CD4-positive, alpha-beta T cell treated with Interleukin-10 for 1 hour (primary cell): ENCODE results near the gene PEX11B.
A peak's percentile ranks its signal among the peaks of the same experiment; 100 is the strongest.
"Not testable (repeated sequence)": the region's sequence is repeated elsewhere in the genome, so short reads cannot be mapped to it uniquely, and the experiment has no call there.

Experiments
- DNase-seq: peaks from one replicate; pipeline ENCODE4 v3.0.0-alpha.2; 2020

The PEX11B gene

DNA sequence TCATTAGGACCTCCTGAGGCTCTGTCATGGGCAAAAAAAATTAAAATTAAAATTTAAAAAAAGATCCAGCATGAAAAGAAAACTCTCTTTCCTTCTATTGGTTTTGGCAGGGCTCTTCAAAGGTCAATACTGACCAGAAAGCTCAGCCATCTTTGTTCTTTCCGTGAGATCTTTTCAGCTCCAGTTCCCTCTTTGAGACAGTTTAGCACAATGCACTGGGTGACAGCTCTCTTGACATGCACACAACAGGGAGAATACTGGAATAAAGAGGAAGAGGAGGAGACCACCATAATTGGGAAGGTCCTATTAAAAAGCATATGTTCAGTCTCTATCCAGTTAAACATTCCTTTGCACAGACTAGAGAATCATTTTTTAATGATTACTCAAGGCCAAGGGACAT is 33.0 kb upstream of the PEX11B start:
- DNase-seq, result no peak

DNA sequence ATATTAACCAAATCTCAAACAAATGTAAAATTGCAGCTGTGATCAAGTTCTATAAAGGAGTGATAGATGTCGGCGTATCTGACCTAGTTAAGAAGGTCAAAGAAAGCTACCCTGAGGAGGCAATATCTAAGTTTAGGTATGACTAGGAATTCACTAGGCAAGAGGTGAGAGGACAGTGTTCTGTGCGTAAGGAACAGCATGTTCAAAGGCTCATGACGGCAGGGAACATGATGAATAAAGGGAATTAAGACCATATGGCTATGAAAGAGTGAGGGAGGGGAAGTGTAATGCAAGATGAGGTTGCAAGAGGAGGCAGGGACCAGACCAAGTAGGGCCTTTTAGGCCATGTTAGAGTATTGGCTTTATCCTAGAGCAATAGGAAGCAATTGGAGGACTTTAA is 30.7 kb upstream of the PEX11B start:
- DNase-seq, result no peak

DNA sequence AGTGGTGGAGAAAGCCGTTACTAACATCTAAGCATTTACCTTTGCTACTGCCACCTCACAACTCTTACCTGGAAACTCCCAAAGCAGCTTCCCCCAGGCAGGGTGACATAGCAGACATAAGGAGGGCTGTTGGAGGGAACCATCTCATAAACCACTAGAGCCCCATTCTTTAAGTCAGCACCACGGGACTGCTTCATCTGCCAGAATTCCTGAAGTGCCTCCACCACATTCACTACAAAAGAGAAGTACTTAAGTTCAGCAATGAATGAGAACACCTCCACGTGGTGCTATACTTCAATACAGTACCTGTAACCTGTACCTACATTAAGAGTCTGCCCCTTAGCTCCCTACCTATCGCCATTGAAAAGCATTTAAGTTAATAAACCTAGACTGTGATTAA is 29.0 kb upstream of the PEX11B start:
- DNase-seq, result no peak

DNA sequence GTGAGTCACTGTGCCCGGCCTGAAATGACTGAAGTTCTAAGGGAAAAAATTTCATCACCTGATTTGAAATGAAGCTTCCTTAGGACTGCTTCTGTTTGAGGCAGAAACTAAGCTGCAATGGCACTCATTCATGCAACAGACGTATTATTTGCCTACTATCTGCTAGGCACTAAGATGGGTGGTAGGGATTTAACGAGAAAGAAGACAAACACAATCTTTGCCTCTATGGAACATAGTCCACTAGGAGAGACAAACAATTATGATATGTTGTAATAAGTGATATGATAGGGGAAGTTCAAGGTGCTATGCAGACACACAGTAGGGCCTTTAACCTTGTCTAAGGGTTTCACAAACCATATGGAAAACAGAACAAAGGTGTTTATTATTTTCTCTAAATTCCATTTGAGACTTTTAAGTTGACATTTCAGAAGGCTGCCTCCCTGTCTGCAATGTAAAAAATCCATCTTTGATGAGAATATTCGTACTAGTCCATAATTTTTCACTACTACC is 28.0 kb upstream of the PEX11B start:
- no peak for DNase-seq

DNA sequence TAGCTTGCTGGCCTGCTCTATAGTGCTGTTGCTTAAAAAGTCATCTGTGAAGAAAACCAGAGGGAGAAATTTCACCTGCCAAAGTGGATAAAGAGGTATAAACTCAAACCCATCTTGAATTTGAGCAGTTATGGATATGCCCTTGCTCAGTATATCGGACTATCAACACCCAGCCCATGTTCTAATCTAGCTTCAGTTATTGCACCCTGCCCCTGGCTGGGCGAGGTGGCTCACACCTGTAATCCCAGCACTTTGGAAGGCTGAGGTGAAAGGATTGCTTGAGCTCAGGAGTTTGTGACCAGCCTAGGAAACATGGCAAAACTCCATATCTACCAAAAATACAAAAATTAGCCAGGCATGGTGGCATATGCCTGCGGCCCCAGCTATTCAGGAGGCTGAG is 26.0 kb upstream of the PEX11B start:
- no peak for DNase-seq

DNA sequence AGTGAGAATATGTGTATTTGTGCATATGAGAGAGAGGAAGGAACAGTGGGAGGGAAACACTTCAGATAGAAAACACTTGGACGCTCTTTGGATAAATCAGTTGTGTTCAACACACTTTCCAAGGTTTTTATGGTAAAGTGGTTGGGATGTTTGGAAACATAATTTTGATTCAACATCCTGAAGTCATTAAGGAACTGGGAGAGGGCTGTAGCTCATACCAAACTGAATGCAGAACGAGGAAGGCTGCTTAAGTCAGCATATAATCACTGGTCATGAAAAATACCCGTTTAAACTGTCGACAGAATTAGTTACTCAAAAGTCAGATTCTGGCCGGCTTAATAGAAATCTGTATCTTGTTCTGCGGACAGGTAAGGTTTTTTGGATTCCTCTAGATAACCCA is 24.4 kb upstream of the PEX11B start:
- no peak for DNase-seq

DNA sequence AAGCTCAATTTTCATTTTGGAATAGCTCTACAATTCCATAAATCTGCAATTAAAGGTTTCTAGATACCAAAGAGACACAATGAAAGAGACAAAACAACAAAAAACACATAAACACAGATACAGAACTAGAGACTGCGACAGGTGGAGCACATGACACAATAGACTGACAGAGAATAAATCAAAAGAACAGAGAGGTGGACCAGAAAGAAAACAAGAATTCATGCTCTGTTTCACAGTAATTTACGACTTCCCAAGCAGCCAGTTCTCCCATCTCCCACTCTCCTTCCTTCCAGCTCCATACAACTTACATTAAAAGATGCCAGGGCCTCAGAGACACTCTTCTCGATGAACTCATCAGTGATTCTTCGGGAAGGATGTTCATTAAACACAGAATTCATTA is 23.9 kb upstream of the PEX11B start:
- DNase-seq, result no peak

DNA sequence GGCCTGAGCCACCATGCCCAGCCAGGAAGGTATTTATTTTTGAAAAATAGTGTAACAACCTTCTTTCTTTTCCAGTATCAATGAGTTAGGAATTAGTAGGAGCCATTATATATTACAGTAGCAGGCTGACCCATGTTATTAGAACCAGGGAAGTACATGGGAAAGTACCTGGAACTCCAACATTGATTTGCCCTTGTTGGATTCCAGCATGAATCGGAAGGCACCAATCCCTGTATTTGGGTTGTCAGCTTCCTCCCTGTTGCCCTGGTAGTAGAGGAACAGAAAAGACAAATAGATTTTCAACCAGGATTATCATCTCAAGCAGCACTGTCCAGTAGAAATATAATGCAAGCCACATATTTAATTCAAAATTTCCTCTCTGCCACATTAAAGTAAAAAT is 18.9 kb upstream of the PEX11B start:
- DNase-seq, result no peak

DNA sequence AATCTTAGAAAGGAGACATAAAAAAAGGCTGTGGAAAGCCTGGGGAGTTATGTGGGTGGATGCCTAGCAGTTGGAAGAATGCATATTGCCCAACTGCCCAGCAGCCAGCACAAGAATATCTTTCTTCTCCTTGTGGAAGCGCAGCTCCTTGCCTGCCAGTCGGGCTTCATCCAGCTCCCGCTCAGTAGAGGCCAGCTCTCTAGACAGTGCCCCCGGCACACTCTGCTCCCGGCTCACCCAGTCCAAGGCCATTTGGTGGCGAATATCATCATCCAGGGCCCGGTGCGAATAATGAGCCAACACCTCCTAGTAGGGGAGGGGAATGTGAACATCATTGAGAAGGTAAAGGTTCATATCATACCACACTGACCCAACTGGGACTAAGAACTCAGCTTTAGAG is 17.7 kb upstream of the PEX11B start:
- DNase-seq, result no peak

DNA sequence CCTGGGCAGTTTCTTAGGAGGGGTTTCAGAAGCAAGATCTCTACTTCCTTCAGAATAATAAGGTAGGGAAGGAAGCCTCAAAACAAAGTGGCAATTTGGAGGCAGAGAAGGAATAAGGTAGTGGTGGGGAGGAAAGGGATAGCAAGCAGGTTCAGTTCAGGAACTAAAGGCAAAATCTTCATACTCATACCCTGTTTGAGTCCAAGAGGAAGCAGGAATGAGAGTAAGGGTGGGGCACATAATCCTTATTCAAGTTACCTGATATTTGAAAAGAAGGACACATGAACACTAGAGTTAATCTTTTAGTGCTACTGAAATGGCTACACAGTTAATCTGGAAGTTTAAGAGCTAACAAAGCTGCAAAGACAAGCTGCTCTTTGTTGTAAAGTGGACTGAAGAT is 17.2 kb upstream of the PEX11B start:
- DNase-seq, result no peak

DNA sequence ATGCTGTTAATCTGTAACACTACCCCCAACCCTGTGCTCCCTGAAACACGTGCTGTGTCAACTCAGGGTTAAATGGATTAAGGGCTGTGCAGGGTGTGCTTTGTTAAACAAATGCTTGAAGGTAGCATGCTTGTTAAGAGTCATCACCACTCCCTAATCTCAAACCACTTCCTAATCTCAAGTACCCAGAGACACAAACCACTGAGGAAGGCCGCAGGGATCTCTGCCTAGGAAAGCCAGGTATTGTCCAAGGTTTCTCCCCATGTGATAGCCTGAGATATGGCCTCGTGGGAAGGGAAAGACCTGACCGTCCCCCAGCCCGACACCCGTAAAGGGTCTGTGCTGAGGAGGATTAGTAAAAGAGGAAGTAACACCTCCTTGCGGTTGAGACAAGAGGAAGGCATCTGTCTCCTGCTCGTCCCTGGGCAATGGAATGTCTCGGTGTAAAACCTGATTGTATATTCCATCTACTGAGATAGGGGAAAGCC is 14.0 kb upstream of the PEX11B start:
- peak; percentile 56 for DNase-seq

DNA sequence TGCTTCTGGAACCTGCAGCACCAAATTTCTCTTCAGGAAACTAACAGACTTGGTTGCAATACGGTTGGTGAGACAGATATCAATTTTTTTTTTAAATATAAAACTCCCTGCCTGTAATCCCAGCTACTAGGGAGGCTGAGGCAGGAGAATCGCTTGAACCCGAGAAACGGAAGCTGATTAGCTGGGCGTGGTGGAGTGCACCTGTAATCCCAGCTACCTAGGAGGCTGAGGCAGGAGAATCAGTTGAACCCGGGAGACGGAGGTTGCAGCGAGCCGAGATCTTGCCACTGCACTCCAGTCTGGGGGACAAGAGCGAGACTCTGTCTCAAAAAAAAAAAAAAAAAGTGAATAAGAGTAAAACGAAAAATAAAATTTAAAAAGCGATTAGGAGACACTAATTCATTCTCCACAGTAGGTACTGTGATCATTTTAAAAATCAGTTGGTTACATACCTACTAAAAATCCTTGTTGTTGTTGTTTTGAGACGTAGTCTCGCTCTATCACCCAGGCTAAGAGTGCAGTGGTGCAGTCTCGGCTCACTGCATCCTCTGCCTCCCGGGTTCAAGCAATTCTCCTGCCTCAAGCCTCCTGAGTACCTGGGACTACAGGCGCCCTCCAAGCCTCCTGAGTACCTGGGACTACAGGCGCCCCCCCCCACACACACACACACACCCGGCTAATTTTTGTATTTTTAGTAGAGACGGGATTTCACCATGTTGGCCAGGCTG is 9.6 kb upstream of the PEX11B start:
- peak; percentile 22 for DNase-seq

DNA sequence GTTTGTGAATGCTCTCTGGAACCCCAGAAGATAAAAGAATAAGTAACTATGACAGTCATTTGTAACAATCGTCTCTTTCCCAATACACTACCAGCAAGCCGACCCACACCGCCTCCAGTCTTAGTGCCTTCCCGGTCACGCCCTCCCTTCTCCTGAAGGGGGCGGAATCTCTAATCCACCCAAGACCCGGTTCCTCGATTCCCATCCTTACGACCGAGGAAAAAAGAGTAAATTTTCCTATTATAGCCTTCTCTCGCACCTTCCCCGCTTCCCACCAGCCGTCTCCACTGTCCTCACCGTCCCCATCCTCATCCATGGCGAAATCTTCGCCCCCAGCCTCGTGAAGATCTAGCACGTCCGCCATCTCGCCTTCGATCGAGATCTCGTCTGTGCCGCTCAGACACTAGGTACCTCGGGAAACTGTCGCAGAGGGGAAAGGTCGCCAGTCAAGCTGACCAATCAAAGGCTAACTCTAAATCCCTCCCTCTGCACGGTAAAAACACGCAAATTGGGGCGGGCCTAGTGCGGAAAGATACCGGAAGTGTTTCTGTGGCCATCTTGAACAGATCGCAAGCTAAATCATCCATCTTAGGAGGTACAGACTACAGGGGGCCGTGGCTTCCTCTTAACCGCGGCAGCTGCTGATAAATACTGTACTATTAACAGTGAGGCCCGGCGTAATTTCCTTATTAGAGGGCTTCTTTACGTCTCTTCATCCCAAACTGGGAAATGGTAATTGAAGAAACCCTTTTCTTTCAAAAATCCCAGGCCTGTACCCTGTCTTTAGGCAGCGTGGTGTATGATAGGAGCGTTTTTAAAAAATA is 8.8 kb upstream of the PEX11B start, which contains the start of gene RBM8A:
Gene RBM8A (minus strand): TSS at position 422 of the 824 bp plus-strand sequence. CDS start 58 bp downstream, at position 364.
- peak; percentile 98 for DNase-seq

DNA sequence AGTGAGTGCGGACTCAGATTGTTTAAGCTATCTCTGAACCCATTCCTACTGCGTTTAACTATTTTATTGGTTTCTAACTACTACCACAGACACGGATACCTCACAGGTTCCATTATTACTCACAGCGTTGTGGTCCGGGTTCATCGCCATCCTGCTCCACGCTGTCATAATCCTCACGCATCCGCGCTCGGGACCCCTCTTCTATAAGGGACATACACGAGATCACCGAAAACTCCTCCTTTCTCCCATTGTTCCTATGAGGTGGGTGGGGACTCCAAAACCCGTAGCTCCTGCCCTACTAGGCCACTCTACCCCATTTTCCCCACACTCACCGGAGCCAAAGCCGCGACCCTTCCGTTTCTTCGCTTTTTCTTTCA is 8.2 kb upstream of the PEX11B start:
- DNase-seq, result peak; percentile 15

DNA sequence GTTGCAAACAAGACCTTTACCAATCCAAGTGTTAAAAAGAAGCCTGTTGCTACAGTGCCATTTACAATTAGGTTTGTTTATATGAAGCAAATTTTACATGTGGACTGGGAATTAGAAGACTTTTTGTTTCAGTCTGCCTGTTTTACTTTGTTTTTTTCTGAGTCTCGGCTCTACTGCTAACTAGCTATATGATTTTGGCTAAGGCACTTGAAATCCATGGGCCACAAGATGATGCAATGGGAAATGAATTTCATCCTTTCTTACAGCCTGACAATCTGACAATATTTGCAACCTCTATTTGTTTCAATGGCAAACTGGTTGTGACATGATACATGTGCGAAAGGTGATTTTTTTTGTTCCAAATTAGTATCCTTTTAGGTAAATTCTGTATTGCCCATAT is 3.7 kb upstream of the PEX11B start:
- no peak for DNase-seq

DNA sequence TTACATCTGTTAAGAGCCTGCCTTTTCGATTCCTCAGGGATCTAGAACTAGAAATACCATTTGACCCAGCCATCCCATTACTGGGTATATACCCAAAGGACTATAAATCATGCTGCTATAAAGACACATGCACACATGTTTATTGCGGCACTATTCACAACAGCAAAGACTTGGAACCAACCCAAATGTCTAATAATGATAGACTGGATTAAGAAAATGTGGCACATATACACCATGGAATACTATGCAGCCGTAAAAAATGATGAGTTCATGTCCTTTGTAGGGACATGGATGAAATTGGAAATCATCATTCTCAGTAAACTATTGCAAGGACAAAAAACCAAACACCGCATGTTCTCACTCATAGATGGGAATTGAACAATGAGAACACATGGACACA is 1.8 kb upstream of the PEX11B start:
- DNase-seq, result not testable (repeated sequence)

DNA sequence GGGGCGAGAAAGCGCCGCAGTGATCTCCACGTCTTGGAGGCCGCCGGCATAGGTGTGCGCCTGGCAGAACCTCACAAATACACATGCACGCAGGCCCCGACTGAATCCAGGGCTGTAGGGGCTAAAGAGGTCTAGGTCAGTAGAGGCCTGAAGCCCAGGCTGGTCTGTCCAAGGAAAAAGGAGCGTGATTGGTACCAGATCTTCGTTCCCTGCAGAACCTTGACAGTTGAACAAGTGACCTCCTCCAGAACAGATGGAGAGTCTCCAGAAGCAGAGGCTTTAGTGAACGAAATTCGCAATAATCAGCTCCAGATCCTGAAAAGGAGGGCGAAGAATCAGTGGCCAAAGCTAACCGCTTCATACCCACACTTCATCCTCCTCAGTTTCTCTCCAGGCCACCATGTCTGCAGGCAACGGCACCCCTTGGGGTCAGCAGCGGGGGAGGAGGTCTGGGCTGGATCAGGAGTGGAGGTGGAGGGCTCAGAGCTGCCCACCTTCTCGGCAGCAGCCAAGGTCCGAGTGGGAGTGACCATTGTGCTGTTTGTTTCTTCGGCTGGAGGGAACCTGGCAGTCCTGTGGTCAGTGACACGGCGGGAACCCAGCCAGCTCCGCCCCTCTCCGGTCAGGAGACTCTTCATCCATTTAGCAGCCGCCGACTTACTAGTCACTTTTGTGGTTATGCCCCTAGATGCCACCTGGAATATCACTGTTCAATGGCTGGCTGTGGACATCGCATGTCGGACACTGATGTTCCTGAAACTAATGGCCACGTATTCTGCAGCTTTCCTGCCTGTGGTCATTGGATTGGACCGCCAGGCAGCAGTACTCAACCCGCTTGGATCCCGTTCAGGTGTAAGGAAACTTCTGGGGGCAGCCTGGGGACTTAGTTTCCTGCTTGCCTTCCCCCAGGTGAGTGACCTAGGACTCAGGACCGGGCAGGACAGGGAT is 749 bp upstream of the PEX11B start:
- DNase-seq, result peak; percentile 28

DNA sequence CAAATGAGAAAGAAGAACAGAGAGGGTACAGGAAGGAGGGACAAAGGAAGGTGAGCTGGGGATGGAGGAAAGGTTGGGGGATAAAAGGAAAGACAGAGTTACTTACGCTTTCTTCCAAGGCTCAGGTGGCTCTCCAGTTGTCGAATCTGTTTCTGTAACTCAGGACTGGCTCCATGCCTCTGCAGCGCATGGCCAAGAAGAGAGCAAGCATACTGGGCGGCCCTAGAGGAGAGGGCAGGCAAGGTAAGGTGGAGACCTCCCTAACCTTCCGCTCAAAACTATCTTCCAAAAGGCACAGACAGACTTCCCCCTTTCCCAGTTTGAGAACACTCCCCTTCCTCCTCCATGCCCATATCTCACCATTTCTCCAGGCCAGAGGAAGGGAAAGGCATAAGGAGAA is 922 bp downstream of the PEX11B start:
- no peak for DNase-seq

DNA sequence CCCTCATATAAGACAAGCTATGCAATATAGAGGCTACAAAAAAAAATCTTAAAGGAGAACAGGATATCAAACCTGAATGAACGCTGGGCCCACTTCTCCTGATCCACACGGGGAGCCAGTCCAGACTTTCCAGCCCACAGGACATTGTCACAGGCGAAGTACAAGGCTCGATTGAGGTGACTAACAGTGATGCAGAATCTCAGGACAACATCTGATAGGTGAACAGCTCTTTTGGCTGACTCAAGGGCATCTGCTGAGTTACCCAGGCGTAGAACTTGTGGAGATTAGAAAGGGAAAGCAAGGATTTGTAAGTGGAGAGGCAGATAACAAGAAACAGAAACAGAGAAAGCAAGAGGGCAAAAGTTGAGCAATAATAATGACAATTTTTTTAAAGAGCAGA is 1.8 kb downstream of the PEX11B start:
- no peak for DNase-seq

DNA sequence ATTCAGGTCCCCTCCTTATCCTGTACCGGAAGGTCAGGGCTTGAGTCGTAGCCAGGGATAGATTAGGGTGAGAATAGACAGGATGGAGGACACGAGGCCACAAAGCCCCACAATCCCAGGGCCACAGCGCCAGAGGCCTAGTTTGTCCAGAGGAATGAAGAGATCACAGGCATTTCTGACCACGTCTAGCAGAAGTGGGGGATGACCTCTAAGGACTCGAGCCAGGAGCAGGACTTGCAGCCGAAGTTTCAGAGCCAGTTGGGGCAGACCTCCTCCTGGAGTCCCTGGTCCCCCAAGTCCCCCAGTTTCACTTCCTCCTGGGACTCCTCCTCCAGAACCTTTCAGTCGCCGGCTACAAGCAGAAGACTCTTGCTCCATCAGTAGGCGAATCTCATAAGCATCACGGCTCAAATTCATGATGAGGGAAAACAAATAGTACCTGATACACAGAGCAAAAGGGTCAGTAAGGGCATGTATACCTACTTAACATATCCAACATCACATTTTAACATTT is 6.3 kb downstream of the PEX11B start:
- no peak for DNase-seq

DNA sequence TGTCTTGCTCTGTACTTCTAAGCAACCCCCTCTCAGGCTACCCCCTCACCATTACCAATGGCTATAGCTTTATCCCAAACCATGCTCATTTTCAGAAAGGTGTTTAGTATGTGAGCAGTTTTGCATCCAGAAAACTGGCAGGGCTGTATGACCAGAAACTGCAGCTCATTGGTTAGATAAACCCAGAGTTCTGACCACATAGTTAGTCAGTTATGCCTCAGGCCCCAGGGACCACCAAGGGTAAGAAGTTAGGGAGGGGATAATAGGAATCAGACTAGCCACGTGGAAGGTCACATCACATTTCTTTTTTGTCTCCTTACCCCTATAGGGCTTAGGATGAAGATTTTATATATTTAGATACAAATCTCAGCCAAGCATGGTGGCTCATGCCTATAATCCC is 9.9 kb downstream of the PEX11B start:
- no peak for DNase-seq

DNA sequence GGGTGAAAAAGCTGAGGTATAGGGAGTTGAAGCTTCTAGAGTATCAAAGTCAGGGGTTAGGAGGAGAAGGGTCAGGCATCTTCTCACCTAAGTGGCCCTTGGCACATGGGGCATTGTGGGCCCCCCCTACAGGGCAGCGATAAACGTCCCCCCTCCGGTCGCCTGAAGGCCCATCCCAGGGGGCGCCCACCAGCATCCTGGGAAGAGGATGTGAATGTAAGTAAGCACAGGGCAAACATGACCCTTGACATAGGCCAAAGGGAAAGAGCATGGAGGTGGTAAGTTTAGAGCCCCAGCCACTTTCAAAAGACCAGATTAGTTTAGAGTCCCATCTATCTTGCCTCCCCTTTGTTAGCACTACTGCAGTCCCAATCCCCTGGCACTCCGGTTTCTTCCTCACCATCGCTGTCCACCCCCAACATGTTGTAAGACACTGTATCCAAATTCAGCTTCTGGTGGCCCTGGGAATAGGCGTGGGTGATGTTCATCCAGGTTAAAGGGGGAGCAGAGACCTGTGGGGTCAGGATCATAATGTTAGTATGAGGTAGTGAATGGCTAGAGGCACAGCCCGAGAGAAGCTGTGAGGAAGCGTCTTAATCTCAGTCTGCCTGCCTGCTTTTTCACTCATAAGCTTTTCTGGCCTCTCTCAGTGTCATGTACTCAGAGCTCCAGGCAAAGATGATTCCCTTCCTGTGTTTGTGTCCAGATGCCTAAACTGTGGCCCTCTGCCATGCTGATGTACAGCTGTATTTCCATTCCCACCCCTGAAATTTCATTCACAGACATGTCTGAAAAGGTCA is 11.4 kb downstream of the PEX11B start:
- DNase-seq, result no peak
